Measurements from ENCODE around the gene ABHD14A.
"Not testable (repeated sequence)": the region's sequence is repeated elsewhere in the genome, so short reads cannot be mapped to it uniquely, and the experiment has no call there.

ABHD14A gene

GRCh38 chr3:51974963-51975851 is at the start of gene ABHD14A:
Gene ABHD14A, plus strand, starts transcription at chr3:51975064. Its CDS starts 72 bp downstream, at chr3:51975136.
- peak; percentile 73 for DNase-seq (ENCODE audit: low spot score)

- DNase-seq (ENCODE audit: low spot score): no peak
Observed at GRCh38 chr3:51927061-51927977, 47.5 kb upstream of the ABHD14A start.

- DNase-seq (ENCODE audit: low spot score): no peak
Observed at GRCh38 chr3:51928438-51928837, 46.4 kb upstream of the ABHD14A start.

DNA sequence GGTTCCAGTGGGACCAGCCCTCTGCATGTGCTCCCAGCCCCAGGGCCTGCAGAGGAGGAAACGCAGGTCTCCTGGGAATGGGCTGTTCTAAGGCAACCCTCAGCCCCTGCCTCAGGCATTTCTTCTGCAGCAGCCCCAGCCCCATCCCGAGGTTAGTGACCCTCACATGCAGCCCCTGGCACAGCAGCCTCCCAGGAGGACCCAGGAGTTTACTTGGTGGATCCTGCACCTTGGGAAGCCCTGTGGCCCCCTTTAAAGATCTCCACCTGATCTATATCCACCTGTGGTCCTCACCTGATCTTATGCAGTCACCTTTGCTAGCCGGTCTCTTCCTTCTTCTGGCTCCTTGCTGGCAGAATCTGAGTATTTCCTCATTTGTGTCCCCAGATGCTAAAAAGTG is 45.9 kb upstream of the ABHD14A start:
- DNase-seq (ENCODE audit: low spot score): not testable (repeated sequence)

- DNase-seq (ENCODE audit: low spot score): no peak
Observed at GRCh38 chr3:51929420-51930003, 45.4 kb upstream of the ABHD14A start.

- DNase-seq (ENCODE audit: low spot score): no peak
Observed at GRCh38 chr3:51930439-51930838, 44.4 kb upstream of the ABHD14A start.

- no peak for DNase-seq (ENCODE audit: low spot score)
Observed at GRCh38 chr3:51931756-51932155, 43.1 kb upstream of the ABHD14A start.

DNA sequence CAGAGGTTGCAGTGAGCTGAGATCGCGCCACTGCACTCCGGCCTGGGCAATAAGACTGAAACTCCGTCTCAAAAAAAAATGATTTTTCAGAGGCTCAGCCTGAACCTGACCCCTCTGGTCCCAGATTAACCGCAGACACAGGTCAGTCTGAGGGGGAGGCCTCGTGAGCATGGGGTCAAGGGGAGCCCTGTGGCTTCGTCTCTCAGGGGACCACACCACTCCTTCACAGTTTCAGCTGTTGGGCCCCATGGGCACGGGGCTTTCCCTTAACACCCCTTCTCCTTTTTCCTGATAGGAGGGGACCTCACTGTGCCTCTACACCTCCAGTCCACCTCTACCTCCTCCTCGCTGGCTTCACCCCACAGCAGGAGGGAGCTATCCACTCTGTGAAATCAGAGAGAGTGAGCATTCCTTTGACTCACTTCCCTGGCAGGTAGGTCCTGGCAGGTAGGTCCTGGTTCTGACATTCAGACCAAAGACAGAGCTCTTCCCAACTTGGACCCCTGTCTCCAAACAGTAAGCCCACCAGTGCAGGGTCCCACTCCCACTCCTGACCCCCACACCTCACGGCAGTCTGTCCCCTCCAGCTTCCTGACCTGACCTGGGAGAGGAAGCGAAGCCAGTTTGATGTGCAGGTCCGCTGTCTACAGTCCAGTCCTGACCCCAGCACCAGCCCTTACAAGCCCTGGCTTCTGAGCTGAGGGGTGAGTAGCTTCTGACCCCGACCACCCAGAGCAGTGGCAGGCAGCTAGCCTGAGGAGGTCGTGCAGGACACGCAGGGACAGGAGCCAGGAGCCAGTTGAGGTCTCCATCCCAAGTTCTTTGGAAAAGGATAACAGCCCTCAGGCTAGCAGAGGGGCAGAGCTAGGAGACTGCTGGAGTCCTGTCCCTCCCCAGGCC is 42.1 kb upstream of the ABHD14A start:
- DNase-seq (ENCODE audit: low spot score): no peak

DNA sequence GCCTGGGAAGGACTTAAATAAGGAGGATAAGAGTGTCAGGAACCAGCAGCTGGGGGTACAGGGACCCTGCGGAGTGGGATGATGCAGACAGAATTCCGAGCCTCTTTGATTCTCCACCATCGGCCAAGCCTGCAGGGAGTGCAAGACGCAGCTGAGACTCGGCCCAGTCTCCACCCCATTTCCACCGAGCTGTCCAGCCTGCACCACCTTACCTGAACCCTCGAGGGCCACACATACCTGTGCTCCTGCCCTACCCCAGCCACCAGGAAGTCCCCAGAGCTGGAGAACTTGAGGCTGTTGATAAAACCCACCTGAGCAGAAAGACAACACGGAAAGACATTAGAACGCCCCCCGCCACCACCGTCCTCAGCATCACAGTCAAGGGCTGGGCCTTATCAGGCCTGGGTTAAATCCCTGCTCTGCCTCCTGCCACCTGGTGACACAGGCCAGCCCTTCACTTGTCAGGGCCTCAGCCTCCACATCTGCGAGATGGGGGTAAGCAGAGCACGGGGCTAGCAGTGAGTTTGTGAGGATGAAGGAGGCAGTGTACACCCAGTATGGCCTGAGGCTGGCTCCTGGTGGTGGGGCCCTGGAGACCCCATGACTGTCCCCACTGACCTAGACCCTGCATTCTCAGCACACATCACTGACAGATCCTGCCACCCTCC is 41.3 kb upstream of the ABHD14A start:
- no peak for DNase-seq (ENCODE audit: low spot score)

DNA sequence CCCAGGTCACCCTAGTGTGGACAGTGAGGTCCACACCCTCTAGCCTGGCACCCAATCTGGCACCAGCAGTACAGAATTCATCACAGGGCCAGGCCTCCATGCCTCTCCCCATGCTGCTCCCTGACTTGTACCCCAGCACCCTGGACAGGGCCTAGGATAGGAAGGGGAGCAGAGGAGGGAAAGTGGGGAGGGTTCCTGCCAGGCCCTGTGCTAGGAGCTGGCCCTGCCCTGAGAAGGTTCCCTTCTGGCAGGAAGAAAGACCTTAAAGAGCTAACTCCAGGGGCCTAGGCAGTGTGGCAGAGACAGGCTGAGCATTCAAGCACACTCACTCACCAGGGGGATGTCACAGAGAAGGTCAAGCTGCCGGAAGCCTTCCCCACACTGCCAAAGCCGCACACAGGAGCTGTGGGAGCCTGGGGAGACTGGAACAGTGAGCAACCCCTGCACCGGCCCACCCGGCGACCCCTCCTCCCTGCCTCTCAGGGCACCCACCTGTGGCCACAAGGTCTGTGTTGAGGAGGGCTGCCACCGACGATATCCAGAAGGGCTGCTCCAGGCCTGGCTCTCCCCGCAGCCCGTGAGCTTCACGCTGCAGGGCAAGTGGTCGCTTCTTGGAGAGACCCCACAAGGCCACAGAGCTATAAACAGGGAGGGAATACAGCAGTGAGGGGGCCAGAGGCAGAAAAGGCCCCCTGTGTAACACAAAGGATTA is 40.6 kb upstream of the ABHD14A start:
- no peak for DNase-seq (ENCODE audit: low spot score)

- DNase-seq (ENCODE audit: low spot score): no peak
Observed at GRCh38 chr3:51934991-51935885, 39.6 kb upstream of the ABHD14A start.

- no peak for DNase-seq (ENCODE audit: low spot score)
Observed at GRCh38 chr3:51935886-51936755, 38.7 kb upstream of the ABHD14A start.

DNA sequence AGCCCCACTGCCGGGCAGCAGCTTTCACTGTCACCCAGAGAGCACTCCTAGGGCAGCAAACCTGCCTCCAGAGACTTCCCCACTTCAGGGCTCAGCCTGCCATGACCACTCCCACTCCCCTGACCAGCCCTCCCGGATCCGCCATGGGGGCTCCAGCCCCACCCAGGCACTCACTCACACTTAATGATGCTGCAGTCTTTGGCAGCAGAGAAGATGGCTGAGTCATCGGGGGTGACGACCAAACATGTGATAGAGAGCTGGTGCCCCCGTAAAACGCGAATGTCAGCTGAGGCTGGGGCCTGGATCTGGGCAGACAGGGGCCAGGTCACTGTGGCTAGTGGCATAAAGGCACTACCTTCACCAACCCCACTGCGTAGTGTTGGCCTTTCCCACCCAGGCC is 37.9 kb upstream of the ABHD14A start:
- DNase-seq (ENCODE audit: low spot score): no peak

- no peak for DNase-seq (ENCODE audit: low spot score)
Observed at GRCh38 chr3:51937611-51938450, 37.0 kb upstream of the ABHD14A start.

- no peak for DNase-seq (ENCODE audit: low spot score)
Observed at GRCh38 chr3:51938780-51939425, 36.0 kb upstream of the ABHD14A start.

GRCh38 chr3:51940648-51941462 is 34.0 kb upstream of the ABHD14A start:
- no peak for DNase-seq (ENCODE audit: low spot score)

All from CD4-positive, alpha-beta T cell treated with Interleukin-2 at 100 ng/mL for 4 hours (primary cell).